HEK293T (cell line): ENCODE results near the gene DENND2D.

Experiments
- CTCF ChIA-PET: fragments of 350-600 bp; formaldehyde crosslinking; extraction: SDS; loops from one replicate; lab custom pipeline; 2021; ENCODE audit warnings: antibody characterized with exemption, inconsistent platforms; lab: Yijun Ruan, JAX
- POLR2A ChIA-PET: fragments of 350-600 bp; formaldehyde crosslinking; extraction: SDS; loops from one replicate; lab custom pipeline; 2020; ENCODE audit warnings: antibody characterized with exemption, inconsistent platforms; lab: Yijun Ruan, JAX
- DNase-seq: peaks from one replicate; pipeline ENCODE4 v3.0.0; 2012; ENCODE audit warnings: mixed read lengths; ENCODE audit errors: extremely low spot score
- ARNT ChIP-seq: fragments of 450-650 bp; IDR thresholded peaks from 2 replicates; pipeline ENCODE4 v1.6.1; 2017; ENCODE audit warnings: mild to moderate bottlenecking
- BHLHE40 ChIP-seq: fragments of 450-650 bp; IDR thresholded peaks from 2 replicates; pipeline ENCODE4 v1.6.1; 2016; ENCODE audit warnings: mild to moderate bottlenecking, moderate library complexity, borderline replicate concordance
- CTBP1 ChIP-seq: fragments of 450-650 bp; IDR thresholded peaks from 2 replicates; pipeline ENCODE4 v1.6.1; 2016; ENCODE audit warnings: borderline replicate concordance
- ELF4 ChIP-seq: fragments of 450-650 bp; IDR thresholded peaks from 2 replicates; pipeline ENCODE4 v1.6.1; 2017; ENCODE audit warnings: antibody characterized with exemption
- FOXA1 ChIP-seq: fragments of 450-650 bp; IDR thresholded peaks from 2 replicates; pipeline ENCODE4 v1.6.1; 2016; ENCODE audit warnings: mild to moderate bottlenecking
- FOXK2 ChIP-seq: fragments of 450-650 bp; IDR thresholded peaks from 2 replicates; pipeline ENCODE4 v1.6.1; 2016; ENCODE audit warnings: mild to moderate bottlenecking
- FOXM1 ChIP-seq: fragments of 450-650 bp; IDR thresholded peaks from 2 replicates; pipeline ENCODE4 v1.6.1; 2017; ENCODE audit warnings: mild to moderate bottlenecking, borderline replicate concordance
- HDGF ChIP-seq: fragments of 450-650 bp; IDR thresholded peaks from 2 replicates; pipeline ENCODE4 v1.6.1; 2017; ENCODE audit warnings: antibody characterized with exemption, borderline replicate concordance
- L3MBTL2 ChIP-seq: fragments of 450-650 bp; conservative IDR thresholded peaks from 2 replicates; pipeline ENCODE4 v1.6.1; 2016; ENCODE audit warnings: mild to moderate bottlenecking
- LEF1 ChIP-seq: fragments of 450-650 bp; IDR thresholded peaks from 2 replicates; pipeline ENCODE4 v1.6.1; 2017; ENCODE audit warnings: mild to moderate bottlenecking, borderline replicate concordance
- NFRKB ChIP-seq: fragments of 450-650 bp; IDR thresholded peaks from 2 replicates; pipeline ENCODE4 v1.6.1; 2016; ENCODE audit warnings: mild to moderate bottlenecking, moderate library complexity
- SP1 ChIP-seq: fragments of 450-650 bp; IDR thresholded peaks from 2 replicates; pipeline ENCODE4 v1.6.1; 2017
- SUZ12 ChIP-seq: fragments of 450-650 bp; IDR thresholded peaks from 2 replicates; pipeline ENCODE4 v1.6.1; 2016; ENCODE audit warnings: mild to moderate bottlenecking
- TARDBP ChIP-seq: fragments of 450-650 bp; IDR thresholded peaks from 2 replicates; pipeline ENCODE4 v1.6.1; 2016
- ZNF384 ChIP-seq: fragments of 450-650 bp; IDR thresholded peaks from 2 replicates; pipeline ENCODE4 v1.6.1; 2016
- TF ChIP-seq, protein P1 (sequence below): fragments of 450-650 bp; IDR thresholded peaks from 2 replicates; pipeline ENCODE4 v1.6.1; 2016

DENND2D gene

DNA sequence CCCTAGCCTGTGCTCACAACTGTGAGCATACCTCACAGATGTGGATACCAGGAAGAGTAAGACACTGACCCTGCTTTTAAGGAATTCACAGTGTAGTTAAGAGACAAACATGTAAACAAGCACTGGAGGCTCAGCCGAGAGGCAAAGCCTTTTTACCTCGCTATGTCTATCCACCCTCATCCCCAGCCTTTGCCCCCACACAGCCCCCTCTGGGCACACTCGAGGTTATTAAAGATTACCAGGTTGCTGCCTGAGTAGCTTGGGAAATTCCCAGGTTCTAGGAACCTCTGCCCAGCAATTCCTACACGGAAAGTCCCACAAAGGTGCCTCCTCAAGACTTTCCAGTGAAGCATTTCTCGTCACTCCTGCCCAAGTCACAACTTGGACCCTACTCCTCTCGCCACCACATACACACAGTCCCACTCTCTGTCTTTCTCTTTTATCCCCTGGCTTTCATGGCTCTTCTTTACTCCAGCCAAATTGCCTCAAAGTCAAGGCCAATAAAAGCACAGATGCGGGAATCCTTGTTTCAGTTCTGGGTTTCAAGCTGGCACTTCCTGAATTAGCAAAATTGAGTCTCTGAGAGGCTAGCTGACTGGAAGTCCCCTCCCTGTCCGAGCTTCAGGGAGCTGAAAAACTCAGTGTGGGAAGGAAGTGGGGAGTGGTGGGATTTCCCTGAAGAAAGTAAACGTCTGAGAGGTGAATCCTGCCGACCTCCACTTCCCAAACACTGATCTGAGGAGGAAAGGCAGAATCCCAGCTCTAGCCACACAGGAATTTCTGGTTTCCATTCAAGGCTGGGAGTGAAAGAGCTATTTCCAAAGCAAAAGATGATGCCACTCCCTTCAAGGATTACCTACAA is 7.6 kb downstream of the DENND2D start:
- TF ChIP-seq SP1: no peak
- no peak for TF ChIP-seq ARNT
- no peak for TF ChIP-seq NFRKB
- no peak for TF ChIP-seq CTBP1
- TF ChIP-seq HDGF: no peak
- no peak for TF ChIP-seq ELF4
- no peak for TF ChIP-seq LEF1
- TF ChIP-seq ZNF384: no peak
- TF ChIP-seq SUZ12: no peak
- TF ChIP-seq FOXK2: no peak
- no peak for TF ChIP-seq L3MBTL2
- no peak for TF ChIP-seq TARDBP
- no peak for TF ChIP-seq BHLHE40
- no peak for TF ChIP-seq FOXA1
- no peak for DNase-seq
- ChIA-PET CTCF (interaction anchor here (0.7 kb wide), 1 partner anchor 224 kb away, joined by 3 read pairs; no protein-coding TSS in a partner anchor), POLR2A (no interaction called here)

DNA sequence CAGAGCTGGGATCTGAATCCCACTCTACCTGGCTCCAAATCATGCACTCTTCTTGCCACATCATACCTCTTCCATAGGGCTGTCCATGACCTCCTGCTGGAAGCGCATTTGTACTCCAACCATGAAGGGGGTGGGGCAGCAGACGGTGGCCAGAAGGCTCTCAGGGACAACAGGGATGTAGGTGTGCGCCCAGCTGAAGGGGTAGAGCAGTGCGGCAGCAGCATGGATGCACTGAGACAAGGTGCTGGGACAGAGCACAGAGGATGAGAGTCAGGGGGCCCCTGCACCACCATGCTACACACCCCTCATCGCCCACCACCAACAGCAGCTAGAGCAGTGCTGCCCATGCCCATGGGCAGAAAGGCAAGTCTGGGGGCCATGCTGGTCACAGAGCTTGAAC is 8.4 kb downstream of the DENND2D start:
- TF ChIP-seq ARNT (no peak), LEF1 (no peak), FOXK2 (no peak), HDGF (no peak), CTBP1 (no peak)
- CTCF ChIA-PET: no interaction called here
- no peak for DNase-seq
- POLR2A ChIA-PET: no interaction called here

DNA sequence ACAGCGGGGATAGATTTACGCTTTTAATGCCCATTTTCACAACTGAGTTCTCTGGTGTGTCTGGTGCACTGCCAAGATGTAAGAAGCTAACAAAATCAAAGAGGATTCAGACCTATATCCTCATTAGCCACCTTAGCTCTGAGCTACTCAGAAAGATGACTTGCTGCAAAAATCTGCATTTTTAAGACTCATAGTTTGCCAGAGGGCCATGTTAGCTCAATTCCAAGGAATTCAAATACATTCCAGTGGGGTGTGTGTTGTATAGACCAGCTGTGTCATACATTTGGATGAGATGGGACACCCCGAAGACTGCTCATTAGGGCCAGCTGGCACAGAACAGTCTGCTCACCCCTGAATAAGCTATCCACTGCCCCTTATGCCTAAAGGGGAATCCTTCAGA is 8.9 kb downstream of the DENND2D start:
- ChIA-PET POLR2A (interaction anchor here (1.2 kb wide), 1 partner anchor 10 kb away, joined by 3 read pairs; no protein-coding TSS in a partner anchor), CTCF (no interaction called here)
- TF ChIP-seq, protein P1, sequence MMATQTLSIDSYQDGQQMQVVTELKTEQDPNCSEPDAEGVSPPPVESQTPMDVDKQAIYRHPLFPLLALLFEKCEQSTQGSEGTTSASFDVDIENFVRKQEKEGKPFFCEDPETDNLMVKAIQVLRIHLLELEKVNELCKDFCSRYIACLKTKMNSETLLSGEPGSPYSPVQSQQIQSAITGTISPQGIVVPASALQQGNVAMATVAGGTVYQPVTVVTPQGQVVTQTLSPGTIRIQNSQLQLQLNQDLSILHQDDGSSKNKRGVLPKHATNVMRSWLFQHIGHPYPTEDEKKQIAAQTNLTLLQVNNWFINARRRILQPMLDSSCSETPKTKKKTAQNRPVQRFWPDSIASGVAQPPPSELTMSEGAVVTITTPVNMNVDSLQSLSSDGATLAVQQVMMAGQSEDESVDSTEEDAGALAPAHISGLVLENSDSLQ: no peak
- TF ChIP-seq ZNF384 (no peak), FOXK2 (no peak), L3MBTL2 (no peak), SUZ12 (no peak), TARDBP (no peak), BHLHE40 (no peak), LEF1 (no peak), FOXM1 (no peak), FOXA1 (no peak)
- no peak for DNase-seq

DNA sequence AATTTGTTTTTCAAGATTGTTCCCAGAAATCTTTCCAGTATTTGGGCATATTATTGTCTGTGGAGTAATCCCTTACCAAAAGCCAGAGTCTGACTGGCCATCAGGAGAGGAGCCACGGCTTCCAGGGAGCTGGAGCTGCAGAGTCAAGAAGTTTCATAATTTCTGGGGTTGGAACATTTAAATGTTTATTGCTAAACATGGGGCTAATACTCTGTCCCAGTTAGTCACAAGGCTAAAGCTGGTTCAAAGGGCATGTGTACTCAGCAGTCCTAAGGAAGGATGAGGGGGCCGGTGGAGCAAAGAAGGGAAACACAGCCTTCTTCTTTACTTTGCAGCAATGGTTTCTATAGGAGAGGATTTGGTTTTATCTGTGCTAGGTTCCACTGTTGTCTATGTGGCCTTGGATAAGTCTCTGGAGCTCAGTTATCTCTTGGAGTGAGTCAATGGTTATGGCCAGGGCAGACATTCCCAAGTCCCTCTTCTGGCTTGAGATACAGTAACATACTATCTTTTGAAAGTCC is 9.5 kb downstream of the DENND2D start:
- no peak for DNase-seq
- CTCF ChIA-PET: no interaction called here
- POLR2A ChIA-PET: interaction anchor here (1.2 kb wide), 1 partner anchor 11 kb away, joined by 3 read pairs; no protein-coding TSS in a partner anchor
- TF ChIP-seq TARDBP (no peak), BHLHE40 (no peak), FOXM1 (no peak), HDGF (no peak), LEF1 (no peak), FOXA1 (no peak), CTBP1 (no peak), SUZ12 (no peak), L3MBTL2 (no peak), FOXK2 (no peak), NFRKB (no peak), ZNF384 (no peak), ARNT (no peak)
- TF ChIP-seq, protein P1: no peak

DNA sequence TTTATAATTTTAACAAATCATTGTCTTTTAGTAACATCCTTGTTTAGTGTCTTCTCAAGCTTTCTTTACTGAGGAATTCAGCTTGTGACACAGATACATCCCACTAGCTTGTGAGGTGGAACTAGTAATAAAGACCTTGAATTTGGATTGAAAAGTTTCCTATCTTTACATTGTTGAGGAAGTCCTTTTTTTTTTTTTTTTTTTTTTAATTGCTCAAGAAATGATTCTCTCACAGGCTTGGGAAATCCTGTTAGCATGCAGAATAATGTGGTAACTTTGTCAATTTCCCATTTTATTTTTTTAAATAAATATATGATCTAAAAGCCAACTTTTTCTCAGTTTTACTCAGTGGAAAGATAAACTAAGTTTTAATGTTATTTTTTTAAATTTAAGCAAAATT is 15.8 kb downstream of the DENND2D start:
- no peak for TF ChIP-seq NFRKB
- TF ChIP-seq FOXM1: no peak
- no peak for TF ChIP-seq LEF1
- TF ChIP-seq ZNF384: no peak
- ChIA-PET CTCF (no interaction called here), POLR2A (no interaction called here)
- no peak for DNase-seq

DNA sequence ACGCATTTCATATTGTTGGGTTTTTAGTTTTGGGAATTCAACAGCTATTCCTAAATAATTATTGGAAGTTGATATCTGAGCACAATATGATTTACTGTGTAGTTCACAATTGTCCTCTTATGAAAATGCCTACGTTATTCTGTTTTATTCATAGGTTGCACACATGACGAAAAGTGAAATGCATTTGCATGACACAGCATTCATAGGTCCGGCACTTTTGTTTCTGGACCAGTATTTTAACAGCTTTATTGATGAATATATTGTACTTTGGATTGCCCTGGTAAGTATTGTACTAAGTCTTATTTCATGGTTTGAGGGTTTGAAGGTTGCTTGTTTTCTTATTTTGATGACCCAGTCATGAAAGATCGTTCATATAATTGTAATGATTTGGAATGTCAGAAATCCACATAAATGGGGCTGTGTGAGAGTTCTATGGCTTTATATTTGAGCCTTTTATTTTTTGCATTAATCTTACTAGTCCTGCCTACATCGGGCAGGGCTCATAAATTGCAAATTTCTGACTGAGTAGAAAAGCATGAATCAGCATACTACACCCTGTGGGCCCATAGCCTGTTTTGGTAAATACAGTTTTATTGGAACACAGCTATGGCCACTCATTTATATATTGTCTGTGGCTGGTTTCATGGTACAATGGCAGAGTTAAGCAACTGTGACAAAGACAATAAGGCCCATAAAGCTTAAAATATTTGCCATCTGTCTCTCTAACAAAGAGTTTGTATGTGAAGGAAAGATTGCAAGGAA is 17.0 kb downstream of the DENND2D start:
- CTCF ChIA-PET: interaction anchor here (0.6 kb wide), 1 partner anchor 228 kb away, joined by 8 read pairs; no protein-coding TSS in a partner anchor

More for the DNA sequence above, 17.0 kb downstream of the DENND2D start:
- TF ChIP-seq SP1 (no peak), L3MBTL2 (no peak), BHLHE40 (no peak), NFRKB (no peak), ELF4 (no peak), SUZ12 (no peak), FOXA1 (no peak), ARNT (no peak), ZNF384 (no peak), TARDBP (no peak)
- TF ChIP-seq, protein P1: no peak
- DNase-seq: no peak
- POLR2A ChIA-PET: interaction anchor here (0.9 kb wide), 1 partner anchor 13 kb away, joined by 3 read pairs; no protein-coding TSS in a partner anchor
